ENCODE data around the gene ARHGAP8.

Gene ARHGAP8

DNA sequence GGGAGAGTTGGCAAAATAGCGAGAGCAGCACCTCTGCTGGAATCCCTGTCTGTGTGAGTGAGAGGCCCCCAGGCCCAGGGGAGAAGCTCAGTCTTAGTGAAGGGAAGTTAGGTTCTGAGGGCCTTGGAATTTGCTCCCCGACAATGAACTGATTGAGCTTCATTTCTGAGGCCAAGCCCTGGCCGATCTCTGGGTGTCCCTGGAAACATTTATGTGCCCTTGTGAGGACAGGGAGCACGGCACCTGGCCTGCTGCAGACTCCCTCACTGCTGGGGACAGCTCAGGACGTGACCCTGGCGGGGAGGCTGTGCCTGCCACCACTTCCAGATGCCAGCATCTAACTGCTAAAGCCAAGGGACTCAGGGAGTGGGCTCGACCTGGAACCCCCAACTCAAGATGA lies 52.0 kb downstream of the ARHGAP8 start:
- no peak overlapping the region for H3K4me3 ChIP-seq (ENCODE audit: control insufficient read depth, low read depth, low read length)
- no peak for TF ChIP-seq CTCF (IDR thresholded peaks at IDR 0.05; ENCODE audit: control insufficient read depth, insufficient read depth, low read depth, low read length, missing control alignments)
- DNase-seq (ENCODE audit: low read depth): no peak

DNA sequence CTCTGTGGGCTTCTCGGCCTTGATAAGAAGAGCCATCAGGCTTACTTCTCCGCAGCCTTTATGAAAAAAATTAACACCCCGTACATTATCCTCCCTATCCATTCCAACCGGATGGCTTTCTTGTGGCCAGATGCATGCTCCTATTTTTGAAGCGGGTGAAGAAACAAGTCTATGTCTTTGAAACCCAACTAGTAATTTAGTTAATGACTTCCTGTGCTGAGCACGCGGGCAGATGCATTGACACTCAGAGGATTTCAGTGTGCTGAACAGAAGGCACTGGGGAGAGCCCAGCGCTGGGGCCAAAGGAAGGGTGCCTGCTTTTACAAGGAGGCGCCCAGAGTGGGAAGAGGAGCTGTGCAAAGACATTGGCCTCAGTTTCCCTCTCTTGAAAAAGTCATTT lies 53.3 kb downstream of the ARHGAP8 start:
- no peak for TF ChIP-seq CTCF (IDR thresholded peaks at IDR 0.05; ENCODE audit: control insufficient read depth, insufficient read depth, low read depth, low read length, missing control alignments)
- DNase-seq (ENCODE audit: low read depth): no peak
- no peak overlapping the region for H3K4me3 ChIP-seq (ENCODE audit: control insufficient read depth, low read depth, low read length)

DNA sequence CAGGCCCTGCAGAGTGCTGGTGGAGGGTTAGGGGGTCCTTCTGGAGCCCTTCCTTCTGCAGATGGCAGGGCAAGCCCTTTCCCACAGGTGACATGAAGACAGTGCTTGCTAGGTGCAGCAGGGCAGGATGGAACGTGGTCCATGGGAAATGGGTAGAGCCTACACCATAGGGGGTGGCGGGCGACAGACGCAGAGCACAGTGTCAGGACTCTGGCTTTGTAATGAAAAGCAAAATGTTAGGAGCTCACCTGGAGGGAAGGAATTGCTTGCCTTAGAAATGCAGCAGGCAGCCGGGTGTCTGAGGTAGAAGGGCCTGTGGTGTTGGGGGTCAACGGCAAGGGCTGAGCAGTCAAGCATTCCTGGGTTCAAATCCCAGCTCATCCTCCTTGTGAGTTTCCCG lies 54.9 kb downstream of the ARHGAP8 start:
- TF ChIP-seq CTCF (IDR thresholded peaks at IDR 0.05; ENCODE audit: control insufficient read depth, insufficient read depth, low read depth, low read length, missing control alignments): no peak
- no peak overlapping the region for H3K4me3 ChIP-seq (ENCODE audit: control insufficient read depth, low read depth, low read length)
- DNase-seq (ENCODE audit: low read depth): no peak

DNA sequence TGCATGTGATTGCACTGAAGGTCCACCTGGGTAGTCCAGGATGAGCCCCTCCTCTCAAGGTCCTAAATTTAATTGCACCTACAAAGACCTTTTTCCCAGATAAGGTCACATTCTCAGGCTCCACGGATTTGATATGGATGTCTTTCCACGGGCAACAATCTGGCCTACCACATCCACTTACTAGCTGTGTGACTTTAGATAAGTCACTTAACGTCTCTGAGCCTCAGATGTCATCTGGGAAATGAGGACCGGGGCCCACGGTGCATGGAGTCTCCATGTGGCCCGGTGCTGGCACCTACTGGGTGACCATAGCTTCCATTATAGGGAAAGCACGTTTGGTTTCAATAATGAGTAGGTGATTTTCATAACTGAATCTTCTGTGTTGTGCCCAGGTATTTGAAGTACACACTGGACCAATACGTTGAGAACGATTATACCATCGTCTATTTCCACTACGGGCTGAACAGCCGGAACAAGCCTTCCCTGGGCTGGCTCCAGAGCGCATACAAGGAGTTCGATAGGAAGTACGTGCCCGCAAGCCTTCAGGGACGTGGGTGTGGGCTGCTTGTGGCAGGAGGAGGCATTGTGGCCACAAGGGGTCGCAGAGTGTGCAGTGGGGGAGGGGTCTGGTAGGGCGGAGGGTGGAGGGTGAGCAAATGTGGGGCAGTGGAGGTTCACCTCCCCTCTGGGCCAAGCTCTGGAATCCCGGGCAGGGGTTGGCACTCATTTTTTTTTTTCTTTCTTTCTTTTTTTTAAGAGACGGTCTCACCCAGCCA lies 55.7 kb downstream of the ARHGAP8 start:
- TF ChIP-seq CTCF (IDR thresholded peaks at IDR 0.05; ENCODE audit: control insufficient read depth, insufficient read depth, low read depth, low read length, missing control alignments): peak; percentile 24
- no peak for DNase-seq (ENCODE audit: low read depth)
- no peak overlapping the region for H3K4me3 ChIP-seq (ENCODE audit: control insufficient read depth, low read depth, low read length)

GRCh38 chr22:44809456-44809855 lies 57.1 kb downstream of the ARHGAP8 start:
- no peak for TF ChIP-seq CTCF (IDR thresholded peaks at IDR 0.05; ENCODE audit: control insufficient read depth, insufficient read depth, low read depth, low read length, missing control alignments)
- no peak overlapping the region for H3K4me3 ChIP-seq (ENCODE audit: control insufficient read depth, low read depth, low read length)
- no peak for DNase-seq (ENCODE audit: low read depth)

DNA sequence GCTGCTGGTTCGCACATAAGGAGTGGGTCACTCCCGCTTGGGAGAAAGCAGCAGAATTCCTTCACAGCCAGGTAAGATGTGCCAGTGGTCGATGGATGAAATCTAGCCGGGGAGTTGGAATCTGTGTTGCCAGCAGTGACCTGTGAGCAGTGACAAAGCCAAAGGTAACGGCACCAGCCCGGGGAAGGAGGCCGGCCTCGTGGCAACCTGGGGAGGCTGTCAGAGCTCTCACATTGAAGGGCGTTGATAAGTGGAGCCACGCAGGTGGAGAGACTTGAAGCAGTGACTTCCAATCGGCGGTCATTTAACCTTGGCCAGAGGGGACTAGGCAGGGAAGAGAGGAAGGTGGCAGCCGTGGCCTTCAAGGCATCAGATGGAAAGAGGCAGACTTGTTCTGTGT lies 58.8 kb downstream of the ARHGAP8 start:
- no peak overlapping the region for H3K4me3 ChIP-seq (ENCODE audit: control insufficient read depth, low read depth, low read length)
- TF ChIP-seq CTCF (IDR thresholded peaks at IDR 0.05; ENCODE audit: control insufficient read depth, insufficient read depth, low read depth, low read length, missing control alignments): no peak

More for the DNA sequence above, 58.8 kb downstream of the ARHGAP8 start:
- DNase-seq (ENCODE audit: low read depth): no peak

Measured in AG09309 (cell line).